ENCODE measurements around the gene ALK. TPM values are rescaled to one million over a fixed set of nuclear protein-coding genes. Genes with fewer than 3 reads are reported as not detected.

The ALK gene
- total RNA-seq, 1 donor from 2014 or later = not detected

GRCh38 chr2:29460190-29460589 lies 461.2 kb downstream of the ALK start:
- H3K27me3 Mint-ChIP-seq = peaks cover 8% of the 10 kb centered on the region
- H3K4me3 Mint-ChIP-seq (ENCODE audit: low read depth) = no peak overlapping the region
- H3K27ac Mint-ChIP-seq = no peak overlapping the region
- no peaks in the 10 kb centered on the region for H3K36me3 Mint-ChIP-seq (ENCODE audit: insufficient read depth)
- H3K9me3 Mint-ChIP-seq (ENCODE audit: low read depth) = no peaks in the 10 kb centered on the region
- TF ChIP-seq, protein P1, sequence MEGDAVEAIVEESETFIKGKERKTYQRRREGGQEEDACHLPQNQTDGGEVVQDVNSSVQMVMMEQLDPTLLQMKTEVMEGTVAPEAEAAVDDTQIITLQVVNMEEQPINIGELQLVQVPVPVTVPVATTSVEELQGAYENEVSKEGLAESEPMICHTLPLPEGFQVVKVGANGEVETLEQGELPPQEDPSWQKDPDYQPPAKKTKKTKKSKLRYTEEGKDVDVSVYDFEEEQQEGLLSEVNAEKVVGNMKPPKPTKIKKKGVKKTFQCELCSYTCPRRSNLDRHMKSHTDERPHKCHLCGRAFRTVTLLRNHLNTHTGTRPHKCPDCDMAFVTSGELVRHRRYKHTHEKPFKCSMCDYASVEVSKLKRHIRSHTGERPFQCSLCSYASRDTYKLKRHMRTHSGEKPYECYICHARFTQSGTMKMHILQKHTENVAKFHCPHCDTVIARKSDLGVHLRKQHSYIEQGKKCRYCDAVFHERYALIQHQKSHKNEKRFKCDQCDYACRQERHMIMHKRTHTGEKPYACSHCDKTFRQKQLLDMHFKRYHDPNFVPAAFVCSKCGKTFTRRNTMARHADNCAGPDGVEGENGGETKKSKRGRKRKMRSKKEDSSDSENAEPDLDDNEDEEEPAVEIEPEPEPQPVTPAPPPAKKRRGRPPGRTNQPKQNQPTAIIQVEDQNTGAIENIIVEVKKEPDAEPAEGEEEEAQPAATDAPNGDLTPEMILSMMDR (IDR thresholded peaks at IDR 0.05; ENCODE audit: unreplicated experiment) = no peak
- no peaks in the 10 kb centered on the region for H3K4me1 Mint-ChIP-seq (ENCODE audit: low read depth)
- no peak for DNase-seq (ENCODE audit: low spot score, unreplicated experiment)

GRCh38 chr2:29459445-29460179 lies 461.8 kb downstream of the ALK start:
- Mint-ChIP-seq H3K27ac (no peak overlapping the region), H3K4me1 (ENCODE audit: low read depth) (no peaks in the 10 kb centered on the region), H3K9me3 (ENCODE audit: low read depth) (no peaks in the 10 kb centered on the region), H3K27me3 (peaks cover 8% of the 10 kb centered on the region), H3K4me3 (ENCODE audit: low read depth) (no peak overlapping the region), H3K36me3 (ENCODE audit: insufficient read depth) (no peaks in the 10 kb centered on the region)
- no peak for DNase-seq (ENCODE audit: low spot score, unreplicated experiment)
- TF ChIP-seq, protein P1 (IDR thresholded peaks at IDR 0.05; ENCODE audit: unreplicated experiment) = no peak

GRCh38 chr2:29456429-29456828 lies 465.0 kb downstream of the ALK start:
- TF ChIP-seq, protein P1 (IDR thresholded peaks at IDR 0.05; ENCODE audit: unreplicated experiment) = no peak
- Mint-ChIP-seq H3K9me3 (ENCODE audit: low read depth) (no peaks in the 10 kb centered on the region), H3K36me3 (ENCODE audit: insufficient read depth) (no peaks in the 10 kb centered on the region), H3K27me3 (peaks cover 5% of the 10 kb centered on the region), H3K27ac (no peak overlapping the region), H3K4me3 (ENCODE audit: low read depth) (no peak overlapping the region), H3K4me1 (ENCODE audit: low read depth) (peaks cover under 1% of the 10 kb centered on the region)
- DNase-seq (ENCODE audit: low spot score, unreplicated experiment) = no peak

DNA sequence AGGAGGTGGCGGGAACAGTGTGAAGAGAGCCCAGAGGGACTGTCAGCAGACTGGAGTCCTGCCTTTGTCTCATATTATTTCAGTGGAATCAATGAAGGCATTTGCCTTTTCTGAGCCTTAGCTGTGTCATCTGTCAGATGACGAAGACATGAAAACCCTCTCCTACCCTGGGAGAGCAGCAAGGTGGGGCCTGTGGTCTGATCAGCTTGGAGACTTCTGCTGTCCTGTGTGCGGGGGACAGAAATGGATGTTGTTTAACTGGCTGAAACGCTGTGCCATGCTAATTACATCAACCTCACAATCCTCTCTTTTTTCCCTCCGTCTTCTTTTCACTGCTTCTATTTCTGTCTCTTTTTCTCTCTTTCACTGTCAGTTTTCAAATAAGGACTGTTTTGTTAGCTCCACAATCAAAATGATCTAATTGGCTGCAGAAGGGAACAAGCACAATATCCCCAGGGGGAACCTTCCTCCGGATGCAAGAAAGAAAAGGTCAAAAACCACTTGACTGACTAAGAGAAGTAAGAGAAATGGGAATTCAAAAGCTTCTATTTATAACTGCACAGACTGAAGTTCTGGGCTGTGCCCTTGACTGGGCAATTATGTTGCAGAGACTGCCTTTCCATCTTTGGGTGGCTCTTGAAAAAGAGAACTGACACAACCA lies 466.1 kb downstream of the ALK start:
- Mint-ChIP-seq H3K27me3 (peaks cover 5% of the 10 kb centered on the region), H3K36me3 (ENCODE audit: insufficient read depth) (no peaks in the 10 kb centered on the region), H3K27ac (no peak overlapping the region), H3K4me3 (ENCODE audit: low read depth) (no peak overlapping the region), H3K9me3 (ENCODE audit: low read depth) (no peaks in the 10 kb centered on the region), H3K4me1 (ENCODE audit: low read depth) (peaks cover 8% of the 10 kb centered on the region)
- DNase-seq (ENCODE audit: low spot score, unreplicated experiment) = no peak
- TF ChIP-seq, protein P1 (IDR thresholded peaks at IDR 0.05; ENCODE audit: unreplicated experiment) = no peak

DNA sequence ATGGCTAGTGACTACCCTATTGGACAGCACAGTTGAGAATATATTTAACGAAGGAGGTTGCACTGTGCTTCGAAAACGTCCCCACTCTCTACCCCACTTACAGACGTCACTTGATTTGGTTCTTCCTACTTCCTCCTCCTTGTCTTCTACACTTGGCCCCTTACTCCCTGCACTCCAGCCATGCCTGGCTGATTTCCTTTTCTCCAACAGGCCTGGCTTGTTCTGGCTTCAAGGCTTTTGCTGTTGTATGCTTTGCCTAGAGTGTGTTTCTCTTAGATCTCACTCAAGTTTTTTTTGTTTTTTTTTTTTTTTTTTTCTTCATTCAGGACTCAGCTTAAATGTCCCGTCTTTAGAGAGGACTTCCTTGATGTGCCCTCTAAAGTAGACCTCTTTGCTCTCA lies 469.4 kb downstream of the ALK start:
- no peaks in the 10 kb centered on the region for H3K36me3 Mint-ChIP-seq (ENCODE audit: insufficient read depth)
- no peaks in the 10 kb centered on the region for H3K9me3 Mint-ChIP-seq (ENCODE audit: low read depth)
- TF ChIP-seq, protein P1 (IDR thresholded peaks at IDR 0.05; ENCODE audit: unreplicated experiment) = no peak
- H3K27ac Mint-ChIP-seq = no peak overlapping the region
- DNase-seq (ENCODE audit: low spot score, unreplicated experiment) = no peak
- H3K4me3 Mint-ChIP-seq (ENCODE audit: low read depth) = no peak overlapping the region
- H3K27me3 Mint-ChIP-seq = peaks cover 5% of the 10 kb centered on the region
- H3K4me1 Mint-ChIP-seq (ENCODE audit: low read depth) = peaks cover 8% of the 10 kb centered on the region
